HuH-7.5 (cell line): ENCODE data around the gene POLRMT.

Source experiments
- DNase-seq: peaks from one replicate; pipeline ENCODE4 v3.0.0; 2011; ENCODE audit warnings: low spot score

Gene POLRMT

DNA sequence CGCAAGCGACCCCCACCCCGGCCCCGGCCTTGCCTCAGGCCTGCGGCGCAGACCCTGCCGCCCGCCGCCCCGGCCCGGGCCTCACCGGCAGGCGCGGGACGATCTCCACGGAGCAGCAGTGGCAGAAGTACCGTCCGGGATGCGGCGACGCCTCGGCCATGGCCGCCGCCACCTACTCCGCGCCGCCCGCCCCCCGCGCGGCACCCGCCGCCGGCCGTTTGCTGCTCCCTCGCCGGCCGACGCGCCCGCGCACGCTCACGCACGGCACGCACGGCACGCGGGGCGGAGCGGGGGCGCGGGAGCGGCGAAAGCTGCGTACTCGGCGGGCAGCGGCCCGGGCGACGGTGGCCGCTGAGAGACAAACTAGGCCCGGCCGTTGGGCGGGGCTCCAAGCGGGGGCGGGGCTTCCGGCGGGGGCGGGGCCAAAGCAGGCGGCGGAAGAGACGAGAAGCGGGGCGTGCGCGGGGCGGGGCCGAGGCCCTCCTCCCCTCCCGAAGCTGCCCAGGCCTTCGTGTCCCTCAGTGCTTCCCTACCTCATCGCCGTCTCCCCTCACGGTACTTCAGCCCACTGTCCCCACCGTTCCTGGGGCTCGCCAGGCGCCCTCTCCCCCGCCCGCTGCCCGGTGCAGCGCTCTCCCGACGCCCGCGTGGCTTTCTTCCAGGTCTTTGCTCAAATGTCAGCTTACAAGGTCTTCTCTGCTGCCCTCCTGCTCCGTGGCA, 29.8 kb upstream of the POLRMT start, which contains the start of gene RNF126:
Gene RNF126 (minus strand): TSS at position 253 of the 720 bp plus-strand sequence. CDS start 93 bp downstream, at position 160.
- DNase-seq, result peak; percentile 98

- peak; percentile 85 for DNase-seq
Observed at GRCh38 chr19:662207-662961, 29.0 kb upstream of the POLRMT start.

DNA sequence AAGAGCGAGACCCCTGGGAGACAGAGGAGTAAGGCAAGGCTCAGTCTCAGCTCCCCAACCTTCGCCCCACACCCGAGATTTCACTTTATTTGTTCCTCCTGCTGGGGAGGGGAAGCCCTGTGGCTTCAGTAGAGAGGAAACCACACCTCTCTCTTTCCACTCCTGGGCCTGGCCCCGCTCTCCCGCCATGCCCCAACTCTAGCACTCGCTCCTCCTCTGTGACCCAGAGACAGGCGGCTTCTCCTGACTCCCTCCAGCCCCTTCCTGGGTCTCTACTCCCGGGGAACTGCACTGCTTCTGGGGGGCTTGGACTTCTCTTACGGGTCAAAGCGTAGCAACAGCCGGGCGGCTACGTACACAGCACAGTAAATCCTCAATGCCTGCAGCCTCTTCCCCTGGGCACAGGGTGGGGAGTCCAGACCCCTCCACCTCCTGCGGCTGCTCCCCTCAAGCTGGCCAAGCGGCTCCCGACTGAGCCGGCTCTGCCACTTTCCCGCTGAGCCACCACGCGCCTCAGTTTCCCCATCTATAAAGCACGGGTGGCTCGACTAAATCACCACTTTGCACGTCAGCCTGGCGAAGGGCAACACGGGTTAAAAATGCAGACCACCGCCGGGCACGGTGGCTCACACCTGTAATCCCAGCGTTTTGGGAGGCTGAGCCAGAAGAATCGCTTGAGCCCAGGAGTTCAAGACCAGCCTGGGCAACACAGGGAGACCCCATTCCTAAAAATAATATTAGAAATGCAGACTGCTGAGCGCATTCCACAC, 28.3 kb upstream of the POLRMT start:
- DNase-seq, result peak; percentile 71

GRCh38 chr19:660793-661426, 27.6 kb upstream of the POLRMT start:
- peak; percentile 69 for DNase-seq

DNA sequence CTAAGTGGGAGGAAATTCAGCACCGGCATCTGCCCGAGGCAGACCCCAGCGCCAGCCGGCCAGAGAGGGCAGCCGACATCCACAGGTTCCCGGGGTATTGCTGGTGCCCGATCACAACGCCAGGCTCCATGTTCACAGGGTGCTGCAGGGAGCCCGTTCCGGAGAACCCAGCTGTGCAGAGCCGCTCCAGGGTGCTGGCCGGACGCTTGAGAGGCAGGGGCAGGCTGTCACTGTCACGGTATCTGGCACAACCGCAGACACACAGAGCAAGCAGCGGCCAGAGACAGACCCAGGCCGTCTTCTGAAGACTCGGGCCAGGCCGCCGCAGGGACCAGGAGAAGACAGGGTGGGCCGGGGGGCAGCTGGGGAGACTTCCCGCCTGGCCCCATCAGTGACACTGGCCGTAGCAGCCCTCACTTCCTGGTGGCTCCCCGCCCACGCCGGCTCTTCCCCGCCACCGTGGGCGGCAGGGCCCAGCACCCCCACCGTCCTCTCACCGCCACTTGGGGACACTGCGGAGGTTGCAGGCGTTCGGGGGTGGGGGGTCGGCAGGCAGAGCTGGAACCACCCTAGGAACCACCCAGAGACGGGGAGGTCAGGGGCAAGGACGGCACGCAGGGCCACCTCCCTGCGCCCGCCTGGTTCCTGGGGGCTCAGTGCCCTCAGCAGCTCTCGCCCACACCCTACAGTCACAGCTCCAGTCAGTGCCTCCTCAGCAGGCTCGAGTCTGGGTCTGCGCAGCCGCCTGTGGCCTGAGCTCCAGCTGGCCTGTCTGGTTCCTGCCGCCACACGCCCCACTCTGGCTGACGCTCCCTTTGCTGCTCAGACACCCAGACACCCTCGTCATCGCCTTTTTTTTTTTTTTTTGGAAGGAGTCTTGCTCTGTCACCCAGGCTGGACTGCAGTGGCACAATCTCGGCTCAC, 25.8 kb upstream of the POLRMT start:
- DNase-seq, result no peak

GRCh38 chr19:658059-658839, 24.9 kb upstream of the POLRMT start:
- no peak for DNase-seq

DNA sequence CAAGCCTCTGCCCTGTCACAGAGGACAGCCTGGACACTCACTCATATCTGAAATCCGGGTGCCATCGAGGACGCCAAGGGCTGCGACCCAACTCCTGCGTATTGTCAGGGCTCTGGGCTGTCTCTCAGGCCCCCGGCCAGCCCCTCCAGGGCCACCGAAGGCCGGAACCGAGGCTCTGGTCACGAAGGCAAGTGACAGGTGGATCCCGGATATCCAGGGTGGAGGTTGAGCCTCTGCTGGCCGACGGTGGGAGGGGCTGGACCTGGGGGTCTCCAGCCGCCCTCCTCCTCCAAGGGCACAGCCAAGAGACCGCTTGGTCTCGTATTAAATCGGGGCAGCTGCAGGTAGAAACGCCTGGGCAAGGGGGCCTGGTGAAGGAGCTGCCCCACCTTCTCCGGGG, 24.3 kb upstream of the POLRMT start:
- no peak for DNase-seq

GRCh38 chr19:656751-657559, 23.6 kb upstream of the POLRMT start:
- DNase-seq, result no peak

DNA sequence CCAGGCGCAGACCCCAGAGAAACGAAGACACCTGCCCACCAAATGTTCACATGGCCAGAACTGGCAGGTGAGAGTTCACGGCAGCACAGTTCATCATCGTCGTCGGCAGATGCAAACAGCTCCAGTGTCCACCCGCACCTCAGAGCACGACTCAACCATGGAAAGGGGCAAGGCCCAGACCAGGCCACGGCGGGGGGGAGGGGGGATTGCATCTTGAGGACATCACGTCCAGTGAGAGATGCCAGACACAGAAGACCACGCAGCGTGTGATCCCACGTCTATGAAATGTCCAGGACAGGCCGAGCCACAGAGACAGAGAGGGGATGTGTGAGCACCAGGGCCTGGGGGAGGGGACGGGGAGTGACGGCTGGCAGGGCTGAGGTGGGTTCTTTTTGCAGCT, 22.4 kb upstream of the POLRMT start:
- DNase-seq, result no peak

- no peak for DNase-seq
Observed at GRCh38 chr19:653425-653824, 20.1 kb upstream of the POLRMT start.

- DNase-seq, result no peak
Observed at GRCh38 chr19:652467-653389, 19.4 kb upstream of the POLRMT start.

- DNase-seq, result no peak
Observed at GRCh38 chr19:651991-652390, 18.7 kb upstream of the POLRMT start.

DNA sequence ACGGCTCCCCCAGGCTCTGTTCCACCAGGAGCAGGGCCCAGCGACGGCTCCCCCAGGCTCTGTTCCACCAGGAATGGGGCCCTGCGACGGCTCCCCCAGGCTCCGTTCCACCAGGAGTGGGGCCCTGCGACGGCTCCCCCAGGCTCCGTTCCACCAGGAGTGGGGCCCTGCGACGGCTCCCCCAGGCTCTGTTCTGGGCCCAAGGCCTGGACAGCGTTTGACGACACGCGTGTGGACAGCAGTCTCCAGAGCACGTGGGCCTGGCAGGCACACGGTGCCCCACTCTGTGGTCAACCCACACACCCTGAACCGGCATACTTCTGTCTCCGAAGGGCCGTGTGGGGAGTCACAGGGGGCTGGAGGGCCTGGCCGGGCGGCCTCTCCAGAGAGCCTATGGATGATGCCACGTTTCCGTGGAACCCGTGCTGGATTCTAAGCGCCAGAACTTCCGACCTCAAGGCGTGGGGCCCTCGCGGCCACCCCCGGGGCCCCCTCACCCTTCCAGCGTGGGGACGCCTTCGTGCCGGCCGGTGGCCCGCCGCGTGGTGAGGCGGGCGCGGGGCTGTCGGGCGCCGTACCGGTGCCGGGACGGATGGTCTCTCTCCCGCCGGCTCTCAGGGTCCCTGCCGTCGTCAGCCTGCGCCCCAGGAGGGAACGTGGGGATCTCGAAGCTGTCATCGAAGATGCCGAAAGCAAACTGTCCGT, 17.9 kb upstream of the POLRMT start:
- no peak for DNase-seq

DNA sequence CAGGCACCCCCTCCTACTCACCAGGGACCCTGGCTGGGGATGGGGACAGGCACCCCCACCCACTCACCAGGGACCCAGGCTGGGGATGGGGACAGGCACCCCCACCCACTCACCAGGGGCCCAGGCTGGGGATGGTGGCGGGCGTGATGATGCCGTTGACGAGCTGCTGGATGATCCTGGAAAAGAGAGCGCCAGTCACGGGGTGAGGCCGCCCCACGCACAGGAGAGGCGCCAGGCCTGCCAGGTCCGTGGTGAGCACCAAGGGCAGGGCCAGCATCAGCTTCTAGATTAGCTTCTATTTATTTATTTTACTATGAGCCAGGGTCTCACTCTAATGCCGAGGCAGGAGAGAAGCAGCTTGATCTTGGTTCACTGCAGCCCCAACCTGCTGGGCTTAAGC, 16.8 kb upstream of the POLRMT start:
- DNase-seq, result no peak

DNA sequence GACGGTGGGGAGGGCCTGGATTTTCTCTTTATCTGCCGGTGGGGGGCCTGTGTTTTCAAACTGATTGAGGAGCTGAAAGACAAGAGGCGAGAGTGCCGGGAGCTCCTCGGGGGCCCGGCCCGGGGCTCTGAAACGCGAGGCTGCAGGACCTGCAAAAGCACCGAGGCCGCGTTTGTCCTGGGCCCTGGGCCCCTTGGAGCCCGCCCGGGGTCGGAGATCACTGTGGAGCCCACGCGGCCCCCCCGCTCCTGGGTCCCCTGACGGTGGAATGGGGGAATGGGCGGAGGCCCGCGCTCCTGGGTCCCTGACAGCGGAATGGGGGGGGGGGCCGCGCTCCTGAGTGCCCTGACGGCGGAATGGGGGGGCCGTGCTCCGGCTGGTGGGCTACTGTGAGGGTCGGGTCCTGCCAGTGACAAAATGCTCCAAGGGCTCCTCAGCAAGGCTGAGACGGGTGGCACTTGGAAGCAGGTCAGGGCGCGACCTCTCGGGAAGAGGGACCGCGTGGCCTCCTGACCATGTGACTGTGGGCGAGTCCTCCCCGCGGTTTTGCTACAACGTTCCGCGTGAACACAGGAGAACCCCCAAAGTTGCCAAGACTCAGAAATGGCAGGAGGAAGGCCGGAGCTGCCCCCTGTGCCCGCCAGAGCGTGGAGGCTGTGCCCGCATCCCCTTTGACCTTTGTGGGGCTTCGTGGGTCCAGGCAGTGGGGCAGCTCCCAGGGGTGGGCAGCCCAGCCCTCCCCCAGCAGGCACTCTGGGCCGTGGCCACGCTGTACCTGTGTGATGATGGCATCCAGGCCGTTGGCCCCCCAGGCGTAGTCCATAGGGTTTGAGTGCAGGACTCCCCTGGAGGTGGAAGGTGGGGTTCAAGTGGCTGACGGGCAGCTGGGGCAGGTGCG, 15.8 kb upstream of the POLRMT start:
- DNase-seq, result no peak

GRCh38 chr19:648305-648704, 15.0 kb upstream of the POLRMT start:
- DNase-seq, result no peak
